Tibial nerve (tissue), 4 donors: ENCODE data around the gene SNED1. TPM values are rescaled to one million over a fixed set of nuclear protein-coding genes. Genes with fewer than 3 reads are reported as not detected.

Experiments
- DNase-seq, 2 donors: peaks; one replicate each; pipeline ENCODE4 v3.0.0-alpha.2; 2019; ENCODE audit warnings: low spot score in 2 of 2
- H3K27ac ChIP-seq, 4 donors: fragments of 200-600 bp; sonication (generic) in 3 of 4; one replicate each; pipeline ENCODE4 v1.5.1; 2017 to 2019; ENCODE audit warnings: mild to moderate bottlenecking in 1 of 4
- H3K27me3 ChIP-seq, 2 donors: fragments of 200-600 bp; sonication (generic) in 1 of 2; one replicate each; pipeline versions ENCODE4 v1.5.1 to v1.6.0; 2017 to 2019
- H3K36me3 ChIP-seq, 3 donors: fragments of 200-600 bp; sonication (generic); one replicate each; pipeline ENCODE4 v1.5.1; 2018 to 2019
- H3K4me1 ChIP-seq, 4 donors: fragments of 200-600 bp; sonication (generic) in 3 of 4; one replicate each; pipeline ENCODE4 v1.5.1; 2017 to 2019
- H3K4me3 ChIP-seq, 4 donors: fragments of 200-600 bp; sonication (generic) in 3 of 4; one replicate each; pipeline ENCODE4 v1.5.1; 2017 to 2019; ENCODE audit warnings: mild to moderate bottlenecking in 1 of 4, moderate library complexity in 1 of 4
- H3K9me3 ChIP-seq, 4 donors: fragments of 200-600 bp; sonication (generic) in 3 of 4; one replicate each; pipeline ENCODE4 v1.5.1; 2017 to 2019
- CTCF ChIP-seq, 5 experiments: fragments of 200-600 bp in 3 of 5; fragments of 450-650 bp in 2 of 5; sonication (generic) in 3 of 5; IDR thresholded peaks; one replicate each; pipeline ENCODE4 v1.5.1; 2016 to 2019; ENCODE audit warnings: antibody characterized with exemption in 5 of 5, mild to moderate bottlenecking in 3 of 5, moderate library complexity in 2 of 5
- EP300 ChIP-seq, 2 donors: sonication (generic); formaldehyde crosslinking; IDR thresholded peaks; one replicate each; pipeline ENCODE4 v1.6.1; 2017; ENCODE audit warnings: antibody characterized with exemption in 2 of 2, mild to moderate bottlenecking in 1 of 2
- POLR2A ChIP-seq, 2 donors: fragments of 450-650 bp; IDR thresholded peaks; one replicate each; pipeline ENCODE4 v1.6.1; 2017; ENCODE audit warnings: antibody characterized with exemption in 2 of 2, mild to moderate bottlenecking in 2 of 2, moderate library complexity in 2 of 2
- WGBS, 2 donors: methylation state at CpG; one replicate each; pipeline ENCODE4 v1.1.5; 2018; 5-methylcytosine and 5-hydroxymethylcytosine counted together
- total RNA-seq, 4 donors: library from RNA; depleted of rRNA; stranded (reverse); fragments of >200 nt; gene quantifications; one replicate each; pipeline ENCODE4 v1.1.0, GENCODE V29; 2016

The SNED1 gene
- total RNA-seq, 4 donors from 2014 or later: 116 to 226 (median 141) TPM

- TF ChIP-seq CTCF (IDR thresholded peaks at IDR 0.05) (no peak), EP300 (IDR thresholded peaks at IDR 0.05) (no peak), POLR2A (IDR thresholded peaks at IDR 0.05) (no peak)
- DNase-seq: no peak
- Histone ChIP-seq H3K36me3 (no peaks in the 10 kb centered on the region), H3K27ac (peak overlapping the region; percentile 32 to 74 (median 58)), H3K27me3 (no peaks in the 10 kb centered on the region), H3K4me3 (no peak overlapping the region), H3K4me1 (peaks cover 7 to 84% (median 32%) of the 10 kb centered on the region in 4 donors), H3K9me3 (peaks cover 0 to 12% (median 0%) of the 10 kb centered on the region in 4 donors)
- WGBS, 2 donors: 98% methylated on average over 3 of the region's 3 CpGs
Observed at GRCh38 chr2:240988146-240988545, 10.3 kb upstream of the SNED1 start.

GRCh38 chr2:240988571-240989271 lies 9.7 kb upstream of the SNED1 start:
- H3K4me1 ChIP-seq: peaks cover 7 to 82% (median 32%) of the 10 kb centered on the region in 4 donors
- no peaks in the 10 kb centered on the region for H3K27me3 ChIP-seq
- TF ChIP-seq EP300 (IDR thresholded peaks at IDR 0.05): no peak
- TF ChIP-seq POLR2A (IDR thresholded peaks at IDR 0.05): no peak
- no peak for TF ChIP-seq CTCF (IDR thresholded peaks at IDR 0.05)
- peak in 1 of 2 donors; percentile 9 for DNase-seq
- no peaks in the 10 kb centered on the region for H3K36me3 ChIP-seq
- 86 to 88% methylated on average over 5 to 6 of the region's 6 CpGs for WGBS, 2 donors
- H3K27ac ChIP-seq: peak overlapping the region in 2 of 4 donors; percentile 42 to 51
- H3K9me3 ChIP-seq: peaks cover 0 to 12% (median 0%) of the 10 kb centered on the region in 4 donors
- no peak overlapping the region for H3K4me3 ChIP-seq

- TF ChIP-seq POLR2A (IDR thresholded peaks at IDR 0.05) (no peak), CTCF (IDR thresholded peaks at IDR 0.05) (peak in 4 of 5 experiments; percentile 23 to 48 (median 31))
- H3K4me1 ChIP-seq: peaks cover 7 to 85% (median 34%) of the 10 kb centered on the region in 4 donors
- no peak overlapping the region for H3K4me3 ChIP-seq
- 76 to 85% methylated on average over 14 to 15 of the region's 17 CpGs for WGBS, 2 donors
- peaks cover 0 to 12% (median 0%) of the 10 kb centered on the region in 4 donors for H3K9me3 ChIP-seq
- peak in 1 of 2 donors; percentile 16 for DNase-seq
- H3K27ac ChIP-seq: peak overlapping the region in 1 of 4 donors; percentile 42
- H3K36me3 ChIP-seq: no peaks in the 10 kb centered on the region
- no peaks in the 10 kb centered on the region for H3K27me3 ChIP-seq
Observed at GRCh38 chr2:240989451-240990265, 8.8 kb upstream of the SNED1 start.

- peaks cover 7 to 91% (median 35%) of the 10 kb centered on the region in 4 donors for H3K4me1 ChIP-seq
- no peaks in the 10 kb centered on the region for H3K27me3 ChIP-seq
- no peak for DNase-seq
- peaks cover 0 to 12% (median 0%) of the 10 kb centered on the region in 4 donors for H3K9me3 ChIP-seq
- H3K4me3 ChIP-seq: no peak overlapping the region
- 79 to 83% methylated on average over 2 of the region's 2 CpGs for WGBS, 2 donors
- no peak for TF ChIP-seq CTCF (IDR thresholded peaks at IDR 0.05)
- TF ChIP-seq POLR2A (IDR thresholded peaks at IDR 0.05): no peak
- TF ChIP-seq EP300 (IDR thresholded peaks at IDR 0.05): no peak
- H3K36me3 ChIP-seq: no peaks in the 10 kb centered on the region
- no peak overlapping the region for H3K27ac ChIP-seq
Observed at GRCh38 chr2:240990266-240990529, 8.2 kb upstream of the SNED1 start.
